ENCODE results near the gene VILL.

VILL gene

GRCh38 chr3:37990527-37990926 is at the start of gene VILL:
VILL (plus strand) TSS chr3:37990786; CDS start chr3:37993673, 2,887 bp downstream.
- H2AFZ ChIP-seq (ENCODE audit: low read length, unreplicated experiment): no peak within 1 kb of the TSS
- H3K36me3 ChIP-seq (ENCODE audit: insufficient read depth, low read length): no peaks in the 10 kb centered on the region
- H3K4me3 ChIP-seq (ENCODE audit: low read depth, low read length): no peak within 1 kb of the TSS

GRCh38 chr3:37941608-37942508 is 48.7 kb upstream of the VILL start:
- Histone ChIP-seq H3K4me3 (ENCODE audit: low read depth, low read length) (no peak overlapping the region), H3K79me2 (ENCODE audit: control insufficient read depth, insufficient read depth, low read length, unreplicated experiment) (peaks cover 7% of the 10 kb centered on the region), H2AFZ (ENCODE audit: low read length, unreplicated experiment) (no peak overlapping the region), H3K27me3 (ENCODE audit: insufficient read depth, low read length) (no peaks in the 10 kb centered on the region), H3K4me1 (ENCODE audit: control insufficient read depth, insufficient read depth, low read length, unreplicated experiment) (peaks cover 51% of the 10 kb centered on the region), H3K27ac (ENCODE audit: low read depth, low read length) (no peak overlapping the region), H3K36me3 (ENCODE audit: insufficient read depth, low read length) (no peaks in the 10 kb centered on the region)

More at GRCh38 chr3:37990527-37990926, at the start of gene VILL:
- no peaks in the 10 kb centered on the region for H3K79me2 ChIP-seq (ENCODE audit: control insufficient read depth, insufficient read depth, low read length, unreplicated experiment)
- H3K27me3 ChIP-seq (ENCODE audit: insufficient read depth, low read length): no peaks in the 10 kb centered on the region
- H3K27ac ChIP-seq (ENCODE audit: low read depth, low read length): no peak within 1 kb of the TSS
- peaks cover 17% of the 10 kb centered on the region for H3K4me1 ChIP-seq (ENCODE audit: control insufficient read depth, insufficient read depth, low read length, unreplicated experiment)

- Histone ChIP-seq H3K79me2 (ENCODE audit: control insufficient read depth, insufficient read depth, low read length, unreplicated experiment) (peaks cover 7% of the 10 kb centered on the region), H3K27me3 (ENCODE audit: insufficient read depth, low read length) (no peaks in the 10 kb centered on the region), H3K4me1 (ENCODE audit: control insufficient read depth, insufficient read depth, low read length, unreplicated experiment) (peaks cover 44% of the 10 kb centered on the region), H3K27ac (ENCODE audit: low read depth, low read length) (no peak overlapping the region), H3K4me3 (ENCODE audit: low read depth, low read length) (no peak overlapping the region), H3K36me3 (ENCODE audit: insufficient read depth, low read length) (no peaks in the 10 kb centered on the region), H2AFZ (ENCODE audit: low read length, unreplicated experiment) (no peak overlapping the region)
Measured at GRCh38 chr3:37942646-37943045, 47.9 kb upstream of the VILL start.

- H3K27me3 ChIP-seq (ENCODE audit: insufficient read depth, low read length): no peaks in the 10 kb centered on the region
- peaks cover 4% of the 10 kb centered on the region for H3K79me2 ChIP-seq (ENCODE audit: control insufficient read depth, insufficient read depth, low read length, unreplicated experiment)
- no peak overlapping the region for H2AFZ ChIP-seq (ENCODE audit: low read length, unreplicated experiment)
- no peak overlapping the region for H3K27ac ChIP-seq (ENCODE audit: low read depth, low read length)
- peaks cover 39% of the 10 kb centered on the region for H3K4me1 ChIP-seq (ENCODE audit: control insufficient read depth, insufficient read depth, low read length, unreplicated experiment)
- H3K4me3 ChIP-seq (ENCODE audit: low read depth, low read length): no peak overlapping the region
- H3K36me3 ChIP-seq (ENCODE audit: insufficient read depth, low read length): no peaks in the 10 kb centered on the region
Measured at GRCh38 chr3:37943126-37943525, 47.5 kb upstream of the VILL start.

- no peak overlapping the region for H3K27ac ChIP-seq (ENCODE audit: low read depth, low read length)
- peaks cover 36% of the 10 kb centered on the region for H3K4me1 ChIP-seq (ENCODE audit: control insufficient read depth, insufficient read depth, low read length, unreplicated experiment)
- H3K36me3 ChIP-seq (ENCODE audit: insufficient read depth, low read length): no peaks in the 10 kb centered on the region
- H3K4me3 ChIP-seq (ENCODE audit: low read depth, low read length): no peak overlapping the region
- H3K79me2 ChIP-seq (ENCODE audit: control insufficient read depth, insufficient read depth, low read length, unreplicated experiment): peaks cover 4% of the 10 kb centered on the region
- H2AFZ ChIP-seq (ENCODE audit: low read length, unreplicated experiment): no peak overlapping the region
- H3K27me3 ChIP-seq (ENCODE audit: insufficient read depth, low read length): no peaks in the 10 kb centered on the region
Measured at GRCh38 chr3:37943631-37944314, 46.8 kb upstream of the VILL start.

GRCh38 chr3:37944391-37944842 is 46.2 kb upstream of the VILL start:
- Histone ChIP-seq H2AFZ (ENCODE audit: low read length, unreplicated experiment) (no peak overlapping the region), H3K27ac (ENCODE audit: low read depth, low read length) (no peak overlapping the region), H3K36me3 (ENCODE audit: insufficient read depth, low read length) (no peaks in the 10 kb centered on the region), H3K4me1 (ENCODE audit: control insufficient read depth, insufficient read depth, low read length, unreplicated experiment) (peaks cover 36% of the 10 kb centered on the region), H3K4me3 (ENCODE audit: low read depth, low read length) (peak overlapping the region; percentile 26; the same call in 1 of the 2 replicates), H3K27me3 (ENCODE audit: insufficient read depth, low read length) (no peaks in the 10 kb centered on the region), H3K79me2 (ENCODE audit: control insufficient read depth, insufficient read depth, low read length, unreplicated experiment) (peaks cover 4% of the 10 kb centered on the region)

- H2AFZ ChIP-seq (ENCODE audit: low read length, unreplicated experiment): no peak overlapping the region
- H3K27me3 ChIP-seq (ENCODE audit: insufficient read depth, low read length): no peaks in the 10 kb centered on the region
- no peaks in the 10 kb centered on the region for H3K36me3 ChIP-seq (ENCODE audit: insufficient read depth, low read length)
- peaks cover 4% of the 10 kb centered on the region for H3K79me2 ChIP-seq (ENCODE audit: control insufficient read depth, insufficient read depth, low read length, unreplicated experiment)
- peak overlapping the region; percentile 57 for H3K27ac ChIP-seq (ENCODE audit: low read depth, low read length)
- peaks cover 36% of the 10 kb centered on the region for H3K4me1 ChIP-seq (ENCODE audit: control insufficient read depth, insufficient read depth, low read length, unreplicated experiment)
- H3K4me3 ChIP-seq (ENCODE audit: low read depth, low read length): 0 out of 2 replicates have a peak overlapping the region, but pooled peaks have one; percentile 26
Measured at GRCh38 chr3:37945156-37945806, 45.3 kb upstream of the VILL start.

GRCh38 chr3:37945807-37946530 is 44.6 kb upstream of the VILL start:
- peak overlapping the region; percentile 6 for H2AFZ ChIP-seq (ENCODE audit: low read length, unreplicated experiment)
- peaks cover 36% of the 10 kb centered on the region for H3K4me1 ChIP-seq (ENCODE audit: control insufficient read depth, insufficient read depth, low read length, unreplicated experiment)
- H3K36me3 ChIP-seq (ENCODE audit: insufficient read depth, low read length): no peaks in the 10 kb centered on the region
- no peaks in the 10 kb centered on the region for H3K27me3 ChIP-seq (ENCODE audit: insufficient read depth, low read length)
- peaks cover 4% of the 10 kb centered on the region for H3K79me2 ChIP-seq (ENCODE audit: control insufficient read depth, insufficient read depth, low read length, unreplicated experiment)
- H3K4me3 ChIP-seq (ENCODE audit: low read depth, low read length): 0 out of 2 replicates have a peak overlapping the region, but pooled peaks have one; percentile 5
- peak overlapping the region; percentile 57 for H3K27ac ChIP-seq (ENCODE audit: low read depth, low read length)

- Histone ChIP-seq H3K27me3 (ENCODE audit: insufficient read depth, low read length) (no peaks in the 10 kb centered on the region), H3K79me2 (ENCODE audit: control insufficient read depth, insufficient read depth, low read length, unreplicated experiment) (peaks cover 4% of the 10 kb centered on the region), H3K4me1 (ENCODE audit: control insufficient read depth, insufficient read depth, low read length, unreplicated experiment) (peaks cover 36% of the 10 kb centered on the region), H3K4me3 (ENCODE audit: low read depth, low read length) (no peak overlapping the region), H2AFZ (ENCODE audit: low read length, unreplicated experiment) (peak overlapping the region; percentile 6), H3K36me3 (ENCODE audit: insufficient read depth, low read length) (no peaks in the 10 kb centered on the region), H3K27ac (ENCODE audit: low read depth, low read length) (peak overlapping the region; percentile 57)
Measured at GRCh38 chr3:37946531-37946889, 44.1 kb upstream of the VILL start.

- Histone ChIP-seq H3K36me3 (ENCODE audit: insufficient read depth, low read length) (peaks cover 15% of the 10 kb centered on the region), H2AFZ (ENCODE audit: low read length, unreplicated experiment) (no peak overlapping the region), H3K27ac (ENCODE audit: low read depth, low read length) (no peak overlapping the region), H3K4me3 (ENCODE audit: low read depth, low read length) (no peak overlapping the region), H3K4me1 (ENCODE audit: control insufficient read depth, insufficient read depth, low read length, unreplicated experiment) (peaks cover 20% of the 10 kb centered on the region), H3K27me3 (ENCODE audit: insufficient read depth, low read length) (no peaks in the 10 kb centered on the region), H3K79me2 (ENCODE audit: control insufficient read depth, insufficient read depth, low read length, unreplicated experiment) (peaks cover 4% of the 10 kb centered on the region)
Measured at GRCh38 chr3:37949866-37950265, 40.7 kb upstream of the VILL start.

Data from ACC112 (cell line).